ENCODE data around the gene HAS3. TPM values are rescaled to one million over a fixed set of nuclear protein-coding genes. Genes with fewer than 3 reads are reported as not detected.

The HAS3 gene
- total RNA-seq, 1 experiment from 2014 or later: 140 TPM

DNA sequence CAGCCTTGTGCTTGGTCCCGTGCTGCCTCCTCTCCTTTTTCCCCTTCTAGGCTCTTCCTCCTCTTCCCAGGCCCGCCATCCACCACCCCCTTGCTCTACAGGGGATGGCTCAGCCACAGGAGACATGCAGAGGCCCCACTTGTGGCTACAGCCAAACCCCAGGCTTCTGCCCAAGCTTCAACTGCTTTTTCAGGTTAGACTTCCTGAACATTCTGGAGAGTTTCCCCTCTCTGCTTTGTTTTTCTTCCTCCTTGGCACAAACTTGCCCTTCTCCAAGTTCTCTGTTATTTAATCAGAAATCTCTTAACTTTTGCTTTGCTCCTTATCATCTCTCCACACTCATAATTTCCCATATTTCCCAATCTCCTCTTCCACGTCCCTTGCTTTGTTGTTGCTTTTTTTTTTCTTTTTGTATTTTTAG is 18.3 kb upstream of the HAS3 start:
- no peak for DNase-seq (ENCODE audit: low read depth, low spot score)
- H3K9me3 ChIP-seq (ENCODE audit: control insufficient read depth in 1 of 2, insufficient read depth in 1 of 2, low read depth in 1 of 2, low read length in 2 of 2): no peaks in the 10 kb centered on the region
- TF ChIP-seq RAD21 (IDR thresholded peaks at IDR 0.05; ENCODE audit: low read depth): no peak
- TF ChIP-seq POLR2A (IDR thresholded peaks at IDR 0.05; ENCODE audit: borderline replicate concordance, extremely low read depth, insufficient read depth, insufficient read length): no peak
- no peak for TF ChIP-seq ZFX (IDR thresholded peaks at IDR 0.05)
- TF ChIP-seq POLR2AphosphoS5 (IDR thresholded peaks at IDR 0.05; ENCODE audit: low read depth, low read length): no peak
- TF ChIP-seq EZH2phosphoT487 (IDR thresholded peaks at IDR 0.05; ENCODE audit: borderline replicate concordance): no peak
- TF ChIP-seq, protein P1, sequence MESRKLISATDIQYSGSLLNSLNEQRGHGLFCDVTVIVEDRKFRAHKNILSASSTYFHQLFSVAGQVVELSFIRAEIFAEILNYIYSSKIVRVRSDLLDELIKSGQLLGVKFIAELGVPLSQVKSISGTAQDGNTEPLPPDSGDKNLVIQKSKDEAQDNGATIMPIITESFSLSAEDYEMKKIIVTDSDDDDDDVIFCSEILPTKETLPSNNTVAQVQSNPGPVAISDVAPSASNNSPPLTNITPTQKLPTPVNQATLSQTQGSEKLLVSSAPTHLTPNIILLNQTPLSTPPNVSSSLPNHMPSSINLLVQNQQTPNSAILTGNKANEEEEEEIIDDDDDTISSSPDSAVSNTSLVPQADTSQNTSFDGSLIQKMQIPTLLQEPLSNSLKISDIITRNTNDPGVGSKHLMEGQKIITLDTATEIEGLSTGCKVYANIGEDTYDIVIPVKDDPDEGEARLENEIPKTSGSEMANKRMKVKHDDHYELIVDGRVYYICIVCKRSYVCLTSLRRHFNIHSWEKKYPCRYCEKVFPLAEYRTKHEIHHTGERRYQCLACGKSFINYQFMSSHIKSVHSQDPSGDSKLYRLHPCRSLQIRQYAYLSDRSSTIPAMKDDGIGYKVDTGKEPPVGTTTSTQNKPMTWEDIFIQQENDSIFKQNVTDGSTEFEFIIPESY (IDR thresholded peaks at IDR 0.05; ENCODE audit: extremely low read depth, insufficient replicate concordance, low read length): no peak
- TF ChIP-seq ATF3 (IDR thresholded peaks at IDR 0.05): no peak
- TF ChIP-seq CEBPB (IDR thresholded peaks at IDR 0.05; ENCODE audit: low read depth): no peak
- TF ChIP-seq SRF (IDR thresholded peaks at IDR 0.05; ENCODE audit: low read depth): no peak
- TF ChIP-seq YY1 (IDR thresholded peaks at IDR 0.05; ENCODE audit: extremely low read depth, insufficient replicate concordance, low read depth, low read length): no peak
- TF ChIP-seq FOSL1 (IDR thresholded peaks at IDR 0.05; ENCODE audit: low read depth): no peak
- CTCF ChIA-PET: no interaction called here
- no peaks in the 10 kb centered on the region for H3K27me3 ChIP-seq (ENCODE audit: insufficient read depth, low read length)
- H3K36me3 ChIP-seq (ENCODE audit: control insufficient read depth in 1 of 2, insufficient read depth in 2 of 2, low read length in 2 of 2): no peaks in the 10 kb centered on the region
- ATAC-seq: no peak
- H3K27ac ChIP-seq (ENCODE audit: low read depth, low read length): no peak overlapping the region
- H3K9me2 ChIP-seq (ENCODE audit: insufficient read depth): no peaks in the 10 kb centered on the region
- H3K4me1 ChIP-seq (ENCODE audit: control insufficient read depth in 1 of 2, insufficient read depth in 2 of 2, low read length in 2 of 2): peaks cover 17 to 27% of the 10 kb centered on the region in 2 experiments
- no peak overlapping the region for H3K9ac ChIP-seq (ENCODE audit: low read length)
- RAD21 ChIA-PET (ENCODE audit: low non-redundant PET in 1 of 2, low total read pairs in 2 of 2, uncharacterized antibody in 2 of 2, unreplicated experiment in 2 of 2): no interaction called here
- POLR2A ChIA-PET: no interaction called here
- no peaks in the 10 kb centered on the region for H4K20me1 ChIP-seq (ENCODE audit: insufficient read depth)
- H3K4me3 ChIP-seq (replicated peaks in 1 of 2; ENCODE audit: low read depth in 1 of 2, low read length in 2 of 2): no peak overlapping the region
- intact Hi-C loops (cut with micrococcal nuclease): no loop called here
- H3K4me2 ChIP-seq (ENCODE audit: low read length): no peak overlapping the region
- H2AFZ ChIP-seq (ENCODE audit: low read depth, low read length, poor library complexity, severe bottlenecking): no peak overlapping the region
- BruUV-seq (replicated peaks): no TSS peak
- no peaks in the 10 kb centered on the region for H3K79me2 ChIP-seq (ENCODE audit: insufficient read depth, low read length)

Measured in HCT116 (cell line).